Measurements from ENCODE around the gene FALEC.
"Not testable (repeated sequence)": the region's sequence is repeated elsewhere in the genome, so short reads cannot be mapped to it uniquely, and the experiment has no call there.

Gene FALEC

GRCh38 chr1:150560576-150561253 is 45.2 kb downstream of the FALEC start:
- DNase-seq, result no peak

- DNase-seq, result no peak
These were observed 45.9 kb downstream of the FALEC start for GRCh38 chr1:150561254-150561973.

GRCh38 chr1:150561974-150562445 is 46.5 kb downstream of the FALEC start:
- no peak for DNase-seq

GRCh38 chr1:150562446-150563339 is 47.1 kb downstream of the FALEC start:
- DNase-seq, result no peak

GRCh38 chr1:150563340-150564038 is 47.9 kb downstream of the FALEC start:
- no peak for DNase-seq

GRCh38 chr1:150564051-150564991 is 48.8 kb downstream of the FALEC start:
- no peak for DNase-seq

- not testable (repeated sequence) for DNase-seq
These were observed 49.9 kb downstream of the FALEC start for GRCh38 chr1:150565240-150565991.

GRCh38 chr1:150566589-150567340 is 51.2 kb downstream of the FALEC start:
- no peak for DNase-seq

GRCh38 chr1:150567341-150567716 is 51.8 kb downstream of the FALEC start:
- no peak for DNase-seq

- no peak for DNase-seq
These were observed 52.4 kb downstream of the FALEC start for GRCh38 chr1:150567717-150568593.

GRCh38 chr1:150568594-150568966 is 53.0 kb downstream of the FALEC start:
- no peak for DNase-seq

GRCh38 chr1:150572918-150573647 is 57.5 kb downstream of the FALEC start:
- no peak for DNase-seq

- DNase-seq, result not testable (repeated sequence)
These were observed 58.1 kb downstream of the FALEC start for GRCh38 chr1:150573648-150574071.

- DNase-seq, result no peak
These were observed 58.9 kb downstream of the FALEC start for GRCh38 chr1:150574260-150575071.

GRCh38 chr1:150575072-150575489 is 59.5 kb downstream of the FALEC start:
- DNase-seq, result no peak

GRCh38 chr1:150575518-150576366 is 60.2 kb downstream of the FALEC start:
- DNase-seq, result no peak

All from NCI-H1930 (cell line).